Stimulated activated CD8-positive, alpha-beta memory T cell treated with anti-CD3 and anti-CD28 coated beads, Interleukin-4, amount 100 ng/mL, for 24 hours (primary cell): Measurements from ENCODE around the gene EIF2D.

ENCODE experiments used
- DNase-seq: peaks from one replicate; pipeline ENCODE4 v3.0.0-alpha.2; 2020; ENCODE audit warnings: low read depth

Gene EIF2D

GRCh38 chr1:206547104-206547503 is 65.2 kb downstream of the EIF2D start:
- DNase-seq = no peak

GRCh38 chr1:206545351-206545750 is 66.9 kb downstream of the EIF2D start:
- DNase-seq = no peak

GRCh38 chr1:206544562-206545257 is 67.6 kb downstream of the EIF2D start:
- peak; percentile 74 for DNase-seq
